RWPE2 (cell line): ENCODE measurements around the gene ANTXRL.
"Not testable (repeated sequence)": the region's sequence is repeated elsewhere in the genome, so short reads cannot be mapped to it uniquely, and the experiment has no call there.

Experiments
- ATAC-seq: fragments of 200-7000 bp; cut with Tn5 transposase; 3 replicates; pipeline ENCODE4 v1.9.1; 2021; ENCODE audit warnings: low read depth
- DNase-seq: peaks from one replicate; pipeline ENCODE4 v3.0.0-alpha.2; 2020; ENCODE audit warnings: low spot score
- H3K27ac ChIP-seq: fragments of 450-650 bp; 2 replicates; pipeline ENCODE4 v1.5.1; 2017; ENCODE audit warnings: mild to moderate bottlenecking; ENCODE audit not compliant: poor library complexity, severe bottlenecking
- H3K27me3 ChIP-seq: fragments of 250-450 bp; sonication (Bioruptor Pico); 2 replicates; pipeline ENCODE4 v1.5.1; 2021; ENCODE audit warnings: mild to moderate bottlenecking, moderate library complexity; ENCODE audit not compliant: insufficient read depth, poor library complexity, severe bottlenecking
- H3K36me3 ChIP-seq: fragments of 250-450 bp; sonication (Bioruptor Pico); 2 replicates; pipeline ENCODE4 v1.5.1; 2020; ENCODE audit warnings: low read depth, mild to moderate bottlenecking, moderate library complexity
- H3K4me1 ChIP-seq: fragments of 250-450 bp; sonication (Bioruptor Pico); 2 replicates; pipeline ENCODE4 v1.5.1; 2021; ENCODE audit warnings: mild to moderate bottlenecking, moderate library complexity; ENCODE audit not compliant: insufficient read depth, poor library complexity, severe bottlenecking
- H3K4me3 ChIP-seq: fragments of 250-450 bp; sonication (Bioruptor Pico); 2 replicates; pipeline ENCODE4 v1.5.1; 2021; ENCODE audit warnings: mild to moderate bottlenecking, moderate library complexity; ENCODE audit not compliant: severe bottlenecking
- H3K9me3 ChIP-seq: fragments of 250-450 bp; sonication (Bioruptor Pico); 2 replicates; pipeline ENCODE4 v1.5.1; 2021; ENCODE audit warnings: mild to moderate bottlenecking, moderate library complexity; ENCODE audit not compliant: severe bottlenecking
- TF ChIP-seq, protein P1 (sequence below): fragments of 450-650 bp; IDR thresholded peaks from one replicate; pipeline ENCODE4 v1.5.1; 2017; ENCODE audit warnings: mild to moderate bottlenecking, moderate library complexity; ENCODE audit not compliant: poor library complexity, severe bottlenecking

ANTXRL gene

DNA sequence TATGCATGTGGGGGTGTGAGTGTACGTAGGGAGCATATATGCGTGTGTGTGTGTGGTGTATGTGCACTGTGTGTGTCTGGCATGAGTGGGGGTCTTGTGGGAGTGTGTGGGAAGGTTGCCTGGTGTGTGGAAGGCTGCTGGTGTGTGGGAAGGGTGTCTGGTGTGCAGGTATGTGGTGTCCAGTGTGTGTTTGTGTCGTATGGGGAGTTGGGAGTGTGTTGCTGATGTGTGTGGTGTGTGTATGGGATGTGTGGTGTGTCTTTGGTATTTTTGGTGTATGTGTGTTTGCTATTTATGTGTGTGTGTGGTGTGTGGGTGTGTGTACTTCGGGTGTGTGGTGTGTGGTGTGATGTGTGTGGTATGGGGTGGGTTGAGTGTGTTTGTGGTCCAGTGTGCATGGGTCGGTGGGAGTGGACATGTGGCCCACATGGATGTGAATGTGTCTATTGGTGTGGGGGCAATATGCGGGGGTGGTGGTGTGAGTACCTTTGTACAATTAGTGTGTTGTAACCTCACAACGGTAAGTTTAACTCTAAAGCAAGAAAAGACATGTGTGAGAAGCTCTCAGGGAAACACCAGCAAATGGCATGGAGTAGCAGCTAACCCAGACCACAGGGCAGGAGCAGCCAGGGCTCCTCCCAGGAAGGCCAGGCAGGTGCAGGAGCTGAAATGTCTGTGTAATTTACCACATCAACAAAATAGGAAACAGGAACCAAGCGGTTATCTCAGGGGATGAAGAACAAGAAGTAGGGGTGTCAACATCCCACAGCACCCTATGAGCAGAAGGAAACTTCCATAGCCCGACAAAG lies 11.9 kb downstream of the ANTXRL start:
- no peaks in the 10 kb centered on the region for H3K27me3 ChIP-seq
- H3K4me3 ChIP-seq = no peak overlapping the region
- ATAC-seq (no peak), DNase-seq (no peak)
- no peaks in the 10 kb centered on the region for H3K36me3 ChIP-seq
- H3K4me1 ChIP-seq = no peaks in the 10 kb centered on the region
- H3K27ac ChIP-seq = no peak overlapping the region
- no peaks in the 10 kb centered on the region for H3K9me3 ChIP-seq
- TF ChIP-seq, protein P1, sequence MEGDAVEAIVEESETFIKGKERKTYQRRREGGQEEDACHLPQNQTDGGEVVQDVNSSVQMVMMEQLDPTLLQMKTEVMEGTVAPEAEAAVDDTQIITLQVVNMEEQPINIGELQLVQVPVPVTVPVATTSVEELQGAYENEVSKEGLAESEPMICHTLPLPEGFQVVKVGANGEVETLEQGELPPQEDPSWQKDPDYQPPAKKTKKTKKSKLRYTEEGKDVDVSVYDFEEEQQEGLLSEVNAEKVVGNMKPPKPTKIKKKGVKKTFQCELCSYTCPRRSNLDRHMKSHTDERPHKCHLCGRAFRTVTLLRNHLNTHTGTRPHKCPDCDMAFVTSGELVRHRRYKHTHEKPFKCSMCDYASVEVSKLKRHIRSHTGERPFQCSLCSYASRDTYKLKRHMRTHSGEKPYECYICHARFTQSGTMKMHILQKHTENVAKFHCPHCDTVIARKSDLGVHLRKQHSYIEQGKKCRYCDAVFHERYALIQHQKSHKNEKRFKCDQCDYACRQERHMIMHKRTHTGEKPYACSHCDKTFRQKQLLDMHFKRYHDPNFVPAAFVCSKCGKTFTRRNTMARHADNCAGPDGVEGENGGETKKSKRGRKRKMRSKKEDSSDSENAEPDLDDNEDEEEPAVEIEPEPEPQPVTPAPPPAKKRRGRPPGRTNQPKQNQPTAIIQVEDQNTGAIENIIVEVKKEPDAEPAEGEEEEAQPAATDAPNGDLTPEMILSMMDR = no peak

DNA sequence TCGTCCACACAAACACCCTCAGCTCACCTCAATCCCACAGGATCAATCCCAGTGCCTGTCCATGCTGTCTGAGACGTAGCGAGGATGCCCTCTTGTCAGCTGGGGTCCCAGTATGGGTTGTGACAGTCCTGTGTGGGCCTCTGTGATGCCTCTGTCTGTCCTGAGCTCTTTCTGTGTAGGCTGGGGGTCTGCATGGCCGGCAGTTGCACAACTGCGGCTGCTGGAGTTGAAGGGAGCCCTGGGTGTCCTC lies 12.4 kb downstream of the ANTXRL start:
- no peak for DNase-seq
- TF ChIP-seq, protein P1 = no peak
- Histone ChIP-seq H3K4me3 (no peak overlapping the region), H3K27me3 (no peaks in the 10 kb centered on the region), H3K9me3 (no peaks in the 10 kb centered on the region), H3K27ac (no peak overlapping the region), H3K4me1 (no peaks in the 10 kb centered on the region), H3K36me3 (no peaks in the 10 kb centered on the region)
- no peak for ATAC-seq

DNA sequence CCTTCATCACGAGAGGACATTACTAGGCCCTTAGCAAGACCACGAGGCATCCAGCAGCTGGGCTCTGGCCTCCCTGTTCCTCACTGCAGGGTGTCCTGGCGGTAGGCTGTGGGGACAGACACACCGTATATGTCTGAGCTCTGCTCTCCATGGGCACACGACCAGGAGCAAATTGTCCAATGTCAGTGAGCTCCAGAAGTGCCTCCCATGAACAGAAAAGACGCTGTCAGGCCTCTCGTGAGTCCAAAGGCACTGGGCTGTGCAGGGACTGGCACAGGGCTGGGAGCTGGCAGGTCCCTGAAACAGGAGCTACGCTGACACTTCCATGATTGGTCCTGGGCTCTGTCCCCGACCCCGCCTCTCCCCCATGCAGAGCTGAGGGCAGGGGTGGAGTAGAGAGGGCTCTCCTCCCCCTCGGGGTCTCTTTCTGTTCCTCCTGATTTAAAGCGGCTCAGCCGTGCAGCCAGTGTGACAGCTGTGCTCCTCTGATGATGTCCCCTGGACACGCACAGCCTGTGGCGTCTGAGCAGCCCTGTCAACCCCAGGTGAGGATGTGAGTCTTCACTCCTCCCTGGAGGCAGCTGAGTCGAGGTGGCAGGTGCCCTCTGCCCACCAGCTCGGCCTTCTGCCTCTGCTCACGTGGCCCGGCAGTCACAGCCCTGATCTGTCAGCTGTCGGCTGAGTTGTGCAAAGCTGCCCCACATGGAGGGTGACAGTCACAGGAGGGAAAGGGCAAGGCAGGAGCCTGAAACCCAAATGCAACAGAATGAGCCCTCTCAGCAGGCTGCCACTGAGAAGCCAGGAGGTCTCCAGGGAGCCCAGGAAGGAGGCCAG lies 13.0 kb downstream of the ANTXRL start:
- Histone ChIP-seq H3K27me3 (no peaks in the 10 kb centered on the region), H3K27ac (no peak overlapping the region), H3K9me3 (no peaks in the 10 kb centered on the region), H3K4me3 (no peak overlapping the region), H3K4me1 (no peaks in the 10 kb centered on the region), H3K36me3 (no peaks in the 10 kb centered on the region)
- no peak for ATAC-seq
- DNase-seq = no peak
- TF ChIP-seq, protein P1 = no peak

DNA sequence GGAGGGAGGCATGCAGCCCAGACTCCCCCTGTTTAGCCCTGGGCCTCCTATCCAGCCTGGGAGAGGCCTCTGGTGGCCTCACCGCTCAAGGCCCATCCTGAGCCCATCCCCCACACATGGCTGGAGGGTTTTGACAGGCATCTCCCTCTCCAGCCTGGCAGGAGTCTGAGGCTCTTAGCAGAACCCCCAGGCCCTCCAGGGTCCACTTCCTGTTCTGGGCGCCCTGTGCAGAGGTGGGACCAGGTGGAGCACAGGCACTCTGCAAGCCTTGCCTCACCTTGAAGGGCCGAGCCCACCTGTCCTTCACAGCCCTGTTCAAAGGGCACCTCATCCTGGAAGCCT lies 13.5 kb downstream of the ANTXRL start:
- not testable (repeated sequence) for H3K4me3 ChIP-seq, ATAC-seq, H3K27me3 ChIP-seq, DNase-seq, H3K4me1 ChIP-seq, H3K36me3 ChIP-seq, H3K9me3 ChIP-seq, H3K27ac ChIP-seq

DNA sequence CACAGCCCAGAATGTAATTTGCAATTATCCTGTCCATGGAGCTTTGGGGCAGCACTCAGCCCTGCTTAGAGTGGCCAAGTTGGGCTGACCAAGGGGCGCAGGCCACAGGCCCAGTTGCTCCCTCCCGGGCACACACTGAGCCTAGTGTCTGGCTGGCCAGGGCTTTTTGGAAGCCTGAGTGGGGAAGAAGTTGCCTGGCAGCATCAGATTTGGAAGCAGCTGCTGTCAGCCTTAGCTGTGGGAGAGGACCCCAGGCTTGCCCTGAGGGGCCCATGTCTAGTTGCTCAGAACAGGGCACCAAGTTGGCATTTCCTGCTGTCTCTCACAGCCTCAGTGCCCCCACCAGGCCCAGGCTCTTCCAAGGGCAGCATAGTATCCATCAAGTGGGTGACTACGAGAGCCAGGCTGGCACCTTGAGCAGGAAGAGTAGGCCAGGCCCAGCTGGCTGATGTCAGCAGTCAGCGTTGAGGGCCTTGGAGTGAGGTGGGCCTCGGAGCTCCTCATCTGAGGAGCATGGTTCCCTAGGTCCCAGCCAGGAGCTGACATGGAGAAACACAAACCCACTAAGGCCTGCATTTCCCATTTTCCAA lies 14.4 kb downstream of the ANTXRL start:
- Histone ChIP-seq H3K27me3 (no peaks in the 10 kb centered on the region), H3K4me1 (no peaks in the 10 kb centered on the region), H3K9me3 (no peaks in the 10 kb centered on the region), H3K4me3 (no peak overlapping the region), H3K36me3 (no peaks in the 10 kb centered on the region), H3K27ac (no peak overlapping the region)
- DNase-seq = no peak
- no peak for ATAC-seq
- TF ChIP-seq, protein P1 = no peak
